Spinal cord (tissue), 10 donors: ENCODE measurements around the gene ZBTB38. TPM values are rescaled to one million over a fixed set of nuclear protein-coding genes. Genes with fewer than 3 reads are reported as not detected.
A peak's percentile ranks its signal among the peaks of the same experiment; 100 is the strongest.

Experiments used
- DNase-seq, 6 donors: peaks; one replicate each; pipeline versions ENCODE4 v3.0.0 to v3.0.0-alpha.2; 2013 to 2015; ENCODE audit warnings: low spot score in 6 of 6, low read depth in 4 of 6
- H3K27ac ChIP-seq: one replicate; pipeline ENCODE4 v1.5.1; 2013; ENCODE audit warnings: low read depth, low read length, control low read depth
- H3K27me3 ChIP-seq: one replicate; pipeline ENCODE4 v1.6.1; 2013; ENCODE audit warnings: low read length; ENCODE audit not compliant: control insufficient read depth, insufficient read depth
- H3K36me3 ChIP-seq: one replicate; pipeline ENCODE4 v1.6.1; 2013; ENCODE audit warnings: low read length; ENCODE audit not compliant: control insufficient read depth, insufficient read depth
- H3K4me1 ChIP-seq: one replicate; pipeline ENCODE4 v1.6.1; 2013; ENCODE audit warnings: low read length; ENCODE audit not compliant: control insufficient read depth, insufficient read depth
- H3K4me3 ChIP-seq: one replicate; pipeline ENCODE4 v1.5.1; 2013; ENCODE audit warnings: low read depth, low read length, control low read depth
- H3K9me3 ChIP-seq: one replicate; pipeline ENCODE4 v1.6.1; 2013; ENCODE audit warnings: low read length; ENCODE audit not compliant: control insufficient read depth, insufficient read depth
- WGBS: methylation state at CpG from one replicate; pipeline ENCODE4 v1.1.5; 2013; ENCODE audit warnings: missing lambda C conversion rate; ENCODE audit not compliant: insufficient coverage; 5-methylcytosine and 5-hydroxymethylcytosine counted together
- polyA plus RNA-seq, 2 donors: library from polyadenylated mRNA; unstranded; fragments of 120-200 nt; gene quantifications; one replicate each; pipeline ENCODE4 v1.2.1, GENCODE V29; 2013; ENCODE audit not compliant: insufficient read length in 2 of 2
- total RNA-seq, 2 donors: library from RNA; depleted of rRNA in 1 of 2; stranded (reverse); fragments of 120-200 nt in 1 of 2; fragments of >200 nt in 1 of 2; gene quantifications; one replicate each; pipeline versions ENCODE4 v1.2.3 to v1.2.4, GENCODE V29; 2013 to 2014
- donor health status: healthy.

The ZBTB38 gene
- total and polyA plus RNA-seq, 4 donors, result 39.1 to 118 (median 64.2) TPM

GRCh38 chr3:141413801-141414689 is 45.7 kb downstream of the ZBTB38 start:
- peak overlapping the region; percentile 25 for H3K27ac ChIP-seq
- H3K9me3 ChIP-seq, result no peaks in the 10 kb centered on the region
- DNase-seq, result no peak
- H3K36me3 ChIP-seq, result peaks cover 14% of the 10 kb centered on the region
- H3K4me3 ChIP-seq, result no peak overlapping the region
- H3K27me3 ChIP-seq, result no peaks in the 10 kb centered on the region
- WGBS, result 87% methylated on average over 8 of the region's 11 CpGs
- peaks cover 24% of the 10 kb centered on the region for H3K4me1 ChIP-seq

- H3K36me3 ChIP-seq, result peaks cover 14% of the 10 kb centered on the region
- no peak overlapping the region for H3K4me3 ChIP-seq
- no peak overlapping the region for H3K27ac ChIP-seq
- no peaks in the 10 kb centered on the region for H3K27me3 ChIP-seq
- DNase-seq, result no peak
- 95% methylated on average over 4 of the region's 5 CpGs for WGBS
- H3K9me3 ChIP-seq, result no peaks in the 10 kb centered on the region
- H3K4me1 ChIP-seq, result peaks cover 20% of the 10 kb centered on the region
Observed at GRCh38 chr3:141414800-141415462, 46.6 kb downstream of the ZBTB38 start.

GRCh38 chr3:141415953-141416352 is 47.6 kb downstream of the ZBTB38 start:
- no peak overlapping the region for H3K27ac ChIP-seq
- no peak for DNase-seq
- H3K36me3 ChIP-seq, result peaks cover 14% of the 10 kb centered on the region
- H3K9me3 ChIP-seq, result no peaks in the 10 kb centered on the region
- H3K4me1 ChIP-seq, result peaks cover 12% of the 10 kb centered on the region
- H3K4me3 ChIP-seq, result no peak overlapping the region
- WGBS, result 53% methylated on average over 2 of the region's 3 CpGs
- H3K27me3 ChIP-seq, result no peaks in the 10 kb centered on the region

Other genes with a start within 250 kb of the ZBTB38 start
- 10 to 100 TPM; 33.2 to 48.6 TPM for gene PXYLP1, start 136.7 kb upstream of the ZBTB38 start, total RNA-seq
- 10 to 100 TPM; 41.7 to 42.5 TPM for gene PXYLP1, start 136.7 kb upstream of the ZBTB38 start, polyA plus RNA-seq
- 10 to 100 TPM; 19.2 to 27.9 TPM for gene RASA2, start 118.5 kb downstream of the ZBTB38 start, total RNA-seq
- gene RASA2, start 118.5 kb downstream of the ZBTB38 start, polyA plus RNA-seq, result 10 to 100 TPM; 17.4 to 18.9 TPM